ENCODE data around the gene SLC2A1. TPM values are rescaled to one million over a fixed set of nuclear protein-coding genes. Genes with fewer than 3 reads are reported as not detected.

SLC2A1 gene
- total and polyA plus RNA-seq, 9 of the 15 experiments (the other 6 are each of a cell fraction or from before 2014, with no cell fraction given) = 12.6 to 153 (median 48.0) TPM

DNA sequence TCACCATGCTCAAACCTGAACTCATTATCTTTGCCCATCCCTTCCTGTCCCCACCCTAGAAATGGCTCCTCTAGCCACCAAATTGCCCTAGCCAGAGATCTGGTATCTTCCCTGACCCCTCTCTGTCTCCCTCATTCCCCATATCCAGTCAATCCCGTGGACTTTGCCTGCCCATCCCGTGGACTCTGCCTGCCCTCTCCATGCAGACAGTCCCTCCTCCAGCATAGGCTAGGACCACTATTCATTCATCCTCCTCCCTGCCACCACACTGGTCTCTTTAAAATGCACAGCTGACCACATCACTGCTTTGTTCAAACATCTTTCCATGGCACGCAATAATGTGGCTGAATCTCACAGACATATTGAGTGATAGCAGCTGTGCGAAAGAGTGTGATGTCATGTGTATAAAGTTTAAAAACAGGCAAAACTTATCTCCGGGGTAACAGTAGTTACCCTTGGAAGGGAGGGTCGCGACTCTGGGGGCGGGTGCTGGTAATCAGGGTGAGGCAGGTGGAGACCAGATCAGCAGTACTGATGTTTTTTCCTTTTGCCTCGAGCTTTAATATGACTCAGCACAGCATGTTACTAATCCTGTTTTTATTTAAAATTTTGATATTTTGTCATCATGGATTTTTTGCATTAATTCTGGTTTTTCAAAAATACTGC lies 4.8 kb upstream of the SLC2A1 start (continued):
- TF ChIP-seq, protein P1, sequence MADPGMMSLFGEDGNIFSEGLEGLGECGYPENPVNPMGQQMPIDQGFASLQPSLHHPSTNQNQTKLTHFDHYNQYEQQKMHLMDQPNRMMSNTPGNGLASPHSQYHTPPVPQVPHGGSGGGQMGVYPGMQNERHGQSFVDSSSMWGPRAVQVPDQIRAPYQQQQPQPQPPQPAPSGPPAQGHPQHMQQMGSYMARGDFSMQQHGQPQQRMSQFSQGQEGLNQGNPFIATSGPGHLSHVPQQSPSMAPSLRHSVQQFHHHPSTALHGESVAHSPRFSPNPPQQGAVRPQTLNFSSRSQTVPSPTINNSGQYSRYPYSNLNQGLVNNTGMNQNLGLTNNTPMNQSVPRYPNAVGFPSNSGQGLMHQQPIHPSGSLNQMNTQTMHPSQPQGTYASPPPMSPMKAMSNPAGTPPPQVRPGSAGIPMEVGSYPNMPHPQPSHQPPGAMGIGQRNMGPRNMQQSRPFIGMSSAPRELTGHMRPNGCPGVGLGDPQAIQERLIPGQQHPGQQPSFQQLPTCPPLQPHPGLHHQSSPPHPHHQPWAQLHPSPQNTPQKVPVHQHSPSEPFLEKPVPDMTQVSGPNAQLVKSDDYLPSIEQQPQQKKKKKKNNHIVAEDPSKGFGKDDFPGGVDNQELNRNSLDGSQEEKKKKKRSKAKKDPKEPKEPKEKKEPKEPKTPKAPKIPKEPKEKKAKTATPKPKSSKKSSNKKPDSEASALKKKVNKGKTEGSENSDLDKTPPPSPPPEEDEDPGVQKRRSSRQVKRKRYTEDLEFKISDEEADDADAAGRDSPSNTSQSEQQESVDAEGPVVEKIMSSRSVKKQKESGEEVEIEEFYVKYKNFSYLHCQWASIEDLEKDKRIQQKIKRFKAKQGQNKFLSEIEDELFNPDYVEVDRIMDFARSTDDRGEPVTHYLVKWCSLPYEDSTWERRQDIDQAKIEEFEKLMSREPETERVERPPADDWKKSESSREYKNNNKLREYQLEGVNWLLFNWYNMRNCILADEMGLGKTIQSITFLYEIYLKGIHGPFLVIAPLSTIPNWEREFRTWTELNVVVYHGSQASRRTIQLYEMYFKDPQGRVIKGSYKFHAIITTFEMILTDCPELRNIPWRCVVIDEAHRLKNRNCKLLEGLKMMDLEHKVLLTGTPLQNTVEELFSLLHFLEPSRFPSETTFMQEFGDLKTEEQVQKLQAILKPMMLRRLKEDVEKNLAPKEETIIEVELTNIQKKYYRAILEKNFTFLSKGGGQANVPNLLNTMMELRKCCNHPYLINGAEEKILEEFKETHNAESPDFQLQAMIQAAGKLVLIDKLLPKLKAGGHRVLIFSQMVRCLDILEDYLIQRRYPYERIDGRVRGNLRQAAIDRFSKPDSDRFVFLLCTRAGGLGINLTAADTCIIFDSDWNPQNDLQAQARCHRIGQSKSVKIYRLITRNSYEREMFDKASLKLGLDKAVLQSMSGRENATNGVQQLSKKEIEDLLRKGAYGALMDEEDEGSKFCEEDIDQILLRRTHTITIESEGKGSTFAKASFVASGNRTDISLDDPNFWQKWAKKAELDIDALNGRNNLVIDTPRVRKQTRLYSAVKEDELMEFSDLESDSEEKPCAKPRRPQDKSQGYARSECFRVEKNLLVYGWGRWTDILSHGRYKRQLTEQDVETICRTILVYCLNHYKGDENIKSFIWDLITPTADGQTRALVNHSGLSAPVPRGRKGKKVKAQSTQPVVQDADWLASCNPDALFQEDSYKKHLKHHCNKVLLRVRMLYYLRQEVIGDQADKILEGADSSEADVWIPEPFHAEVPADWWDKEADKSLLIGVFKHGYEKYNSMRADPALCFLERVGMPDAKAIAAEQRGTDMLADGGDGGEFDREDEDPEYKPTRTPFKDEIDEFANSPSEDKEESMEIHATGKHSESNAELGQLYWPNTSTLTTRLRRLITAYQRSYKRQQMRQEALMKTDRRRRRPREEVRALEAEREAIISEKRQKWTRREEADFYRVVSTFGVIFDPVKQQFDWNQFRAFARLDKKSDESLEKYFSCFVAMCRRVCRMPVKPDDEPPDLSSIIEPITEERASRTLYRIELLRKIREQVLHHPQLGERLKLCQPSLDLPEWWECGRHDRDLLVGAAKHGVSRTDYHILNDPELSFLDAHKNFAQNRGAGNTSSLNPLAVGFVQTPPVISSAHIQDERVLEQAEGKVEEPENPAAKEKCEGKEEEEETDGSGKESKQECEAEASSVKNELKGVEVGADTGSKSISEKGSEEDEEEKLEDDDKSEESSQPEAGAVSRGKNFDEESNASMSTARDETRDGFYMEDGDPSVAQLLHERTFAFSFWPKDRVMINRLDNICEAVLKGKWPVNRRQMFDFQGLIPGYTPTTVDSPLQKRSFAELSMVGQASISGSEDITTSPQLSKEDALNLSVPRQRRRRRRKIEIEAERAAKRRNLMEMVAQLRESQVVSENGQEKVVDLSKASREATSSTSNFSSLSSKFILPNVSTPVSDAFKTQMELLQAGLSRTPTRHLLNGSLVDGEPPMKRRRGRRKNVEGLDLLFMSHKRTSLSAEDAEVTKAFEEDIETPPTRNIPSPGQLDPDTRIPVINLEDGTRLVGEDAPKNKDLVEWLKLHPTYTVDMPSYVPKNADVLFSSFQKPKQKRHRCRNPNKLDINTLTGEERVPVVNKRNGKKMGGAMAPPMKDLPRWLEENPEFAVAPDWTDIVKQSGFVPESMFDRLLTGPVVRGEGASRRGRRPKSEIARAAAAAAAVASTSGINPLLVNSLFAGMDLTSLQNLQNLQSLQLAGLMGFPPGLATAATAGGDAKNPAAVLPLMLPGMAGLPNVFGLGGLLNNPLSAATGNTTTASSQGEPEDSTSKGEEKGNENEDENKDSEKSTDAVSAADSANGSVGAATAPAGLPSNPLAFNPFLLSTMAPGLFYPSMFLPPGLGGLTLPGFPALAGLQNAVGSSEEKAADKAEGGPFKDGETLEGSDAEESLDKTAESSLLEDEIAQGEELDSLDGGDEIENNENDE (IDR thresholded peaks at IDR 0.05; ENCODE audit: low read depth, low read length) = no peak
- TF ChIP-seq, protein P2, sequence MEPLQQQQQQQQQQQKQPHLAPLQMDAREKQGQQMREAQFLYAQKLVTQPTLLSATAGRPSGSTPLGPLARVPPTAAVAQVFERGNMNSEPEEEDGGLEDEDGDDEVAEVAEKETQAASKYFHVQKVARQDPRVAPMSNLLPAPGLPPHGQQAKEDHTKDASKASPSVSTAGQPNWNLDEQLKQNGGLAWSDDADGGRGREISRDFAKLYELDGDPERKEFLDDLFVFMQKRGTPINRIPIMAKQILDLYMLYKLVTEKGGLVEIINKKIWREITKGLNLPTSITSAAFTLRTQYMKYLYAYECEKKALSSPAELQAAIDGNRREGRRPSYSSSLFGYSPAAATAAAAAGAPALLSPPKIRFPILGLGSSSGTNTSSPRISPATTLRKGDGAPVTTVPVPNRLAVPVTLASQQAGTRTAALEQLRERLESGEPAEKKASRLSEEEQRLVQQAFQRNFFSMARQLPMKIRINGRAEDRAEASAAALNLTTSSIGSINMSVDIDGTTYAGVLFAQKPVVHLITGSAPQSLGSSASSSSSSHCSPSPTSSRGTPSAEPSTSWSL (CRISPR knock-in tag; IDR thresholded peaks at IDR 0.05; ENCODE audit: borderline replicate concordance) = no peak
- TF ChIP-seq PHF8 (IDR thresholded peaks at IDR 0.05; ENCODE audit: borderline replicate concordance, low read length) = no peak
- TF ChIP-seq YBX1 (IDR thresholded peaks at IDR 0.05) = no peak
- no peak for TF ChIP-seq TGIF2 (CRISPR knock-in tag; IDR thresholded peaks at IDR 0.05)
- TF ChIP-seq SMAD4 (CRISPR knock-in tag; conservative IDR thresholded peaks at IDR 0.05) = peak; percentile 82
- TF ChIP-seq NCOA2 (IDR thresholded peaks at IDR 0.05; ENCODE audit: partially characterized antibody in 2 of 2) = no peak
- TF ChIP-seq, protein P3, sequence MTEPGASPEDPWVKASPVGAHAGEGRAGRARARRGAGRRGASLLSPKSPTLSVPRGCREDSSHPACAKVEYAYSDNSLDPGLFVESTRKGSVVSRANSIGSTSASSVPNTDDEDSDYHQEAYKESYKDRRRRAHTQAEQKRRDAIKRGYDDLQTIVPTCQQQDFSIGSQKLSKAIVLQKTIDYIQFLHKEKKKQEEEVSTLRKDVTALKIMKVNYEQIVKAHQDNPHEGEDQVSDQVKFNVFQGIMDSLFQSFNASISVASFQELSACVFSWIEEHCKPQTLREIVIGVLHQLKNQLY (CRISPR knock-in tag; conservative IDR thresholded peaks at IDR 0.05) = no peak
- TF ChIP-seq, protein P4, sequence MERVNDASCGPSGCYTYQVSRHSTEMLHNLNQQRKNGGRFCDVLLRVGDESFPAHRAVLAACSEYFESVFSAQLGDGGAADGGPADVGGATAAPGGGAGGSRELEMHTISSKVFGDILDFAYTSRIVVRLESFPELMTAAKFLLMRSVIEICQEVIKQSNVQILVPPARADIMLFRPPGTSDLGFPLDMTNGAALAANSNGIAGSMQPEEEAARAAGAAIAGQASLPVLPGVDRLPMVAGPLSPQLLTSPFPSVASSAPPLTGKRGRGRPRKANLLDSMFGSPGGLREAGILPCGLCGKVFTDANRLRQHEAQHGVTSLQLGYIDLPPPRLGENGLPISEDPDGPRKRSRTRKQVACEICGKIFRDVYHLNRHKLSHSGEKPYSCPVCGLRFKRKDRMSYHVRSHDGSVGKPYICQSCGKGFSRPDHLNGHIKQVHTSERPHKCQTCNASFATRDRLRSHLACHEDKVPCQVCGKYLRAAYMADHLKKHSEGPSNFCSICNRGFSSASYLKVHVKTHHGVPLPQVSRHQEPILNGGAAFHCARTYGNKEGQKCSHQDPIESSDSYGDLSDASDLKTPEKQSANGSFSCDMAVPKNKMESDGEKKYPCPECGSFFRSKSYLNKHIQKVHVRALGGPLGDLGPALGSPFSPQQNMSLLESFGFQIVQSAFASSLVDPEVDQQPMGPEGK (CRISPR knock-in tag; IDR thresholded peaks at IDR 0.05; ENCODE audit: borderline replicate concordance) = no peak
